GM06990 (cell line): ENCODE data around the gene BCORL1.
A peak's percentile ranks its signal among the peaks of the same experiment; 100 is the strongest.

ENCODE experiments used
- DNase-seq: peaks from one replicate; pipeline ENCODE4 v3.0.0-alpha.2; 2011; ENCODE audit not compliant: insufficient read length; ENCODE audit errors: extremely low read depth
- H3K27me3 ChIP-seq: replicated peaks from 2 replicates; pipeline ENCODE4 v1.6.0; 2011; ENCODE audit warnings: low read length; ENCODE audit not compliant: control insufficient read depth, insufficient read depth
- H3K36me3 ChIP-seq: 2 replicates; pipeline ENCODE4 v1.5.1; 2011; ENCODE audit warnings: low read length; ENCODE audit not compliant: control insufficient read depth, insufficient read depth
- H3K4me3 ChIP-seq: replicated peaks from 2 replicates; pipeline ENCODE4 v1.5.1; 2011; ENCODE audit warnings: low read depth, mild to moderate bottlenecking, control low read depth, low read length
- TF ChIP-seq, protein P1 (sequence below): IDR thresholded peaks from 2 replicates; pipeline ENCODE4 v1.5.1; 2011; ENCODE audit warnings: low read length, control low read depth, mild to moderate bottlenecking, inconsistent platforms; ENCODE audit not compliant: insufficient read depth, poor library complexity, severe bottlenecking

Gene BCORL1

DNA sequence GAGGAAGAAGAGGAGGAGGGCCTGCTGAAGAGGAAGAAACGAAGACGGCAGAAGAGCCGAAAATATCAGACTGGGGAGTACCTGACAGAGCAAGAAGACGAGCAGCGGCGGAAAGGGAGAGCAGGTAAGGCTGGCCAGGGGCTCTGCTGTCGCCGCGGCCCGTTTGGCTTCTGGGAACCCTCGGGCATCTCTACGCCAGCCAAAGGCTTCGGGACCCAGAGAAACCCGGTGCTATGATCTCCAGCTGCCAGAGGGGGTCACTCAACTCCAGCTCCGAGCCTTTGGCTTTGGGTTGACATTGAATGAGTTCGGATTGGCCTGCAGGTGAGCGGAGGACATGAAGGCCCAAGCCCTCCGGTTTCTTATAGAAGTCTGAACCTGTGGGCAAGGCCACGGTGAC is 42.8 kb downstream of the BCORL1 start:
- TF ChIP-seq, protein P1, sequence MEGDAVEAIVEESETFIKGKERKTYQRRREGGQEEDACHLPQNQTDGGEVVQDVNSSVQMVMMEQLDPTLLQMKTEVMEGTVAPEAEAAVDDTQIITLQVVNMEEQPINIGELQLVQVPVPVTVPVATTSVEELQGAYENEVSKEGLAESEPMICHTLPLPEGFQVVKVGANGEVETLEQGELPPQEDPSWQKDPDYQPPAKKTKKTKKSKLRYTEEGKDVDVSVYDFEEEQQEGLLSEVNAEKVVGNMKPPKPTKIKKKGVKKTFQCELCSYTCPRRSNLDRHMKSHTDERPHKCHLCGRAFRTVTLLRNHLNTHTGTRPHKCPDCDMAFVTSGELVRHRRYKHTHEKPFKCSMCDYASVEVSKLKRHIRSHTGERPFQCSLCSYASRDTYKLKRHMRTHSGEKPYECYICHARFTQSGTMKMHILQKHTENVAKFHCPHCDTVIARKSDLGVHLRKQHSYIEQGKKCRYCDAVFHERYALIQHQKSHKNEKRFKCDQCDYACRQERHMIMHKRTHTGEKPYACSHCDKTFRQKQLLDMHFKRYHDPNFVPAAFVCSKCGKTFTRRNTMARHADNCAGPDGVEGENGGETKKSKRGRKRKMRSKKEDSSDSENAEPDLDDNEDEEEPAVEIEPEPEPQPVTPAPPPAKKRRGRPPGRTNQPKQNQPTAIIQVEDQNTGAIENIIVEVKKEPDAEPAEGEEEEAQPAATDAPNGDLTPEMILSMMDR = no peak
- no peaks in the 10 kb centered on the region for H3K27me3 ChIP-seq
- no peak for DNase-seq
- no peaks in the 10 kb centered on the region for H3K36me3 ChIP-seq
- no peak overlapping the region for H3K4me3 ChIP-seq

DNA sequence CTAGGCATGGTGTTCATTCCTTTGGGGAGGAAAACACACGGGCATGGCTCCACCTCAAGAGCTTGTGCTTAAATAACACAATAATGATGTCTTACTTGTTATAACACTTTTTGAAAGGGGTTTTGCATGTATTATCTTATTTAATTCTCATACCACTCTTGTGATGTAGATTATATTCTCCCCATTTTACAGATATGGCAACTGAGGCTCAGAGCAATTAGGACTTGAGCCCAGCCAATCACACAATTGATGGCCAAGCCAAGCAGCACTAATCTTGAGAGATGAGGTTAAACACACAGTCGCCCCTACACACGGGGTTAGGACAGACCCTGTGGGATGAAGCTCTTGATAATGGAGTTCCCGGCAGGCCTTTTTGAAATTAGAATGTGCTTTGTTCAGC is 45.1 kb downstream of the BCORL1 start:
- H3K27me3 ChIP-seq = no peaks in the 10 kb centered on the region
- no peaks in the 10 kb centered on the region for H3K36me3 ChIP-seq

DNA sequence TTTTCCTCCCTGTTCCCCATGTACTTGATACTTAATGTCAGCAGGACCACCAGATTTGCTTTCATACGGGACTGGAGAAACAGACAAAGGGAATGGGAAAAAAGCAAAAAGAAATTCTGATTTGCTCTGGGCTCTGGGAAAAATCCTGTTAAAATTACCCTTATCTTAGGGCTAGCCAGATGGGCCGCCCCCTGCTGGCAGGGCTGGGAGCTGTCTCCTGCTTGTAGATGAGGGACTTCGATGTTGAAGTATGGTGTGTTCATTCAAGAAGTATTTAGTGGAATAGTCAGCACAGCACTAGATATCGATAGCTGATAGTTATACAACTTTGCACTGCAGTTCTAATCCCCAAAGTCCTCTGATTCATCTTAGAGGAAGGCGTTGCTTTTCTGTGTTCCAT is 45.8 kb downstream of the BCORL1 start:
- no peaks in the 10 kb centered on the region for H3K36me3 ChIP-seq
- no peak for DNase-seq
- TF ChIP-seq, protein P1 = peak; percentile 88
- H3K27me3 ChIP-seq = no peaks in the 10 kb centered on the region
- H3K4me3 ChIP-seq = no peak overlapping the region

More for the DNA sequence above, 45.1 kb downstream of the BCORL1 start:
- DNase-seq = no peak
- TF ChIP-seq, protein P1 = no peak
- H3K4me3 ChIP-seq = no peak overlapping the region

DNA sequence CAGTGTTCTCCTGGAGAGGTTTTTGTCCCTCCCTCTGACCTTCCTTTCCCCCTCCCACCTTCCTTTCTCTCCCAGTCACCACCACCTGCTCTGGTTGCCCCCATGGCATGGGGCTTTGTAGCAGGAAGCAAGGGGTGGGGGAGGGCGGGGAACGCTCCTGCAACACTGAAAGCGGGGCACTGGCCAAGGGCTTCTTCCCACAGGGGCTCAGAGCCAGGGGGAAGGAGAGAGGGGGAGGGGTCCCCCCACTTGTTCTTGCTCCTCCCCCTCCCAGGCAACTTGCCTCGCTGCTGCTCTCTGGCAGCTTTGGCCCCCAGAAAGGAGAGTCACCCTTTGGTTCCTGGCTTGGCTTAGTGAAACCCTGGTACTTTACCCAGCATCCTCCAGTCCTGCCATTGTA is 48.4 kb downstream of the BCORL1 start:
- no peaks in the 10 kb centered on the region for H3K36me3 ChIP-seq
- H3K4me3 ChIP-seq = no peak overlapping the region
- TF ChIP-seq, protein P1 = no peak
- DNase-seq = no peak
- no peaks in the 10 kb centered on the region for H3K27me3 ChIP-seq

DNA sequence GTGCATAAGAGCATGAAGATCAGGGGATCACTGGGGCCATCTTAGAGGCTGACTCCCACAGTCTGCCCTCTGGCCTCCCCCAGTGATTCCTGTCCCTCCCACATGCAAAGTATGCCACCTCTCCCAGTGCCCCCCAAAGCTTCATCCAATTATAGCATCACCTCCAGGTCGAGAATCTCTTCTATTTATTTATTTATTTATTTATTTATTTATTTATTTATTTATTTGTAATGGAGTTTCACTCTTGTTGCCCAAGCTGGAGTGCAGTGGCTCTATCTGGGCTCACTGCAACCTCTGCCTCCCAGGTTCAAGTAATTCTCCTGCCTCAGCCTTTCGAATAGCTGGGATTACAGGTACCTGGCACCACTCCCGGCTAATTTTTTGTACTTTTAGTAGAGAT is 50.1 kb downstream of the BCORL1 start:
- TF ChIP-seq, protein P1 = no peak
- DNase-seq = no peak
- H3K27me3 ChIP-seq = no peaks in the 10 kb centered on the region
- no peaks in the 10 kb centered on the region for H3K36me3 ChIP-seq
- no peak overlapping the region for H3K4me3 ChIP-seq

DNA sequence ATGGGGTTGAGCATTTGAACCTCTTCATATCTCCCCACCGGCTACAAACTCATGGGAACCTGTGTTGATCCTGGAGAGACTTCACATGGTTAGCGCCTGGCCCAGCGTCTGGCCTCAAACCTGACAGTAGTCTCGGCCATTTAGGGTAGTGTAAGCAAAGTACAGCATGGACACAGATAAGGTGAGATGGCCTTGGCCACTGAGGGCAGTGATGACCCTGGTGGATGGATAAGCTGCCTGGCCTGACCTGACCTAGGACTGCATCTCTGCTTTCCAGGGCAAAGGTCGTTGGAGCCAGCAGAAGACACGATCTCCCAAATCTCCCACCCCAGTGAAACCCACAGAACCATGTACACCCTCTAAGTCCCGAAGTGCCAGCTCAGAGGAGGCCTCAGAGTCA is 51.7 kb downstream of the BCORL1 start:
- Histone ChIP-seq H3K4me3 (no peak overlapping the region), H3K36me3 (no peaks in the 10 kb centered on the region; the same call in 1 of the 2 replicates), H3K27me3 (no peaks in the 10 kb centered on the region)
- no peak for DNase-seq
- TF ChIP-seq, protein P1 = no peak
